ENCODE data around the gene DPP3. TPM values are rescaled to one million over a fixed set of nuclear protein-coding genes. Genes with fewer than 3 reads are reported as not detected.

The DPP3 gene
- total RNA-seq, 1 experiment from 2014 or later, result 180 TPM

GRCh38 chr11:66470015-66470414, 10.2 kb upstream of the DPP3 start:
- Histone ChIP-seq H3K27me3 (ENCODE audit: control insufficient read depth, insufficient read depth, low read length) (no peaks in the 10 kb centered on the region), H3K36me3 (ENCODE audit: control insufficient read depth, insufficient read depth, low read length) (no peaks in the 10 kb centered on the region), H3K4me3 (ENCODE audit: low read depth in 2 of 2, low read length in 2 of 2) (no peak overlapping the region), H3K27ac (ENCODE audit: low read length) (no peak overlapping the region), H3K4me1 (ENCODE audit: control insufficient read depth, insufficient read depth, low read length) (peaks cover 11% of the 10 kb centered on the region), H3K9me3 (ENCODE audit: control insufficient read depth, insufficient read depth, low read depth, low read length) (no peaks in the 10 kb centered on the region)
- ChIA-PET CTCF (interaction anchor here (0.8 kb wide), 1 partner anchor 31 kb away, joined by 3 read pairs; the partner anchor contains the start of gene MRPL11), POLR2A (interaction anchor here (0.6 to 0.7 kb wide), 2 partner anchors 10 to 204 kb away, joined by 5 to 7 read pairs; no protein-coding TSS in a partner anchor)
- TF ChIP-seq TCF7L2 (IDR thresholded peaks at IDR 0.05; ENCODE audit: low read depth, low read length) (no peak), SIN3A (IDR thresholded peaks at IDR 0.05; ENCODE audit: borderline replicate concordance, insufficient read depth, low read depth, low read length) (no peak), POLR2AphosphoS5 (IDR thresholded peaks at IDR 0.05; ENCODE audit: low read depth, low read length) (no peak)
- TF ChIP-seq, protein P1, sequence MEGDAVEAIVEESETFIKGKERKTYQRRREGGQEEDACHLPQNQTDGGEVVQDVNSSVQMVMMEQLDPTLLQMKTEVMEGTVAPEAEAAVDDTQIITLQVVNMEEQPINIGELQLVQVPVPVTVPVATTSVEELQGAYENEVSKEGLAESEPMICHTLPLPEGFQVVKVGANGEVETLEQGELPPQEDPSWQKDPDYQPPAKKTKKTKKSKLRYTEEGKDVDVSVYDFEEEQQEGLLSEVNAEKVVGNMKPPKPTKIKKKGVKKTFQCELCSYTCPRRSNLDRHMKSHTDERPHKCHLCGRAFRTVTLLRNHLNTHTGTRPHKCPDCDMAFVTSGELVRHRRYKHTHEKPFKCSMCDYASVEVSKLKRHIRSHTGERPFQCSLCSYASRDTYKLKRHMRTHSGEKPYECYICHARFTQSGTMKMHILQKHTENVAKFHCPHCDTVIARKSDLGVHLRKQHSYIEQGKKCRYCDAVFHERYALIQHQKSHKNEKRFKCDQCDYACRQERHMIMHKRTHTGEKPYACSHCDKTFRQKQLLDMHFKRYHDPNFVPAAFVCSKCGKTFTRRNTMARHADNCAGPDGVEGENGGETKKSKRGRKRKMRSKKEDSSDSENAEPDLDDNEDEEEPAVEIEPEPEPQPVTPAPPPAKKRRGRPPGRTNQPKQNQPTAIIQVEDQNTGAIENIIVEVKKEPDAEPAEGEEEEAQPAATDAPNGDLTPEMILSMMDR (IDR thresholded peaks at IDR 0.05), result no peak
- TF ChIP-seq, protein P2, sequence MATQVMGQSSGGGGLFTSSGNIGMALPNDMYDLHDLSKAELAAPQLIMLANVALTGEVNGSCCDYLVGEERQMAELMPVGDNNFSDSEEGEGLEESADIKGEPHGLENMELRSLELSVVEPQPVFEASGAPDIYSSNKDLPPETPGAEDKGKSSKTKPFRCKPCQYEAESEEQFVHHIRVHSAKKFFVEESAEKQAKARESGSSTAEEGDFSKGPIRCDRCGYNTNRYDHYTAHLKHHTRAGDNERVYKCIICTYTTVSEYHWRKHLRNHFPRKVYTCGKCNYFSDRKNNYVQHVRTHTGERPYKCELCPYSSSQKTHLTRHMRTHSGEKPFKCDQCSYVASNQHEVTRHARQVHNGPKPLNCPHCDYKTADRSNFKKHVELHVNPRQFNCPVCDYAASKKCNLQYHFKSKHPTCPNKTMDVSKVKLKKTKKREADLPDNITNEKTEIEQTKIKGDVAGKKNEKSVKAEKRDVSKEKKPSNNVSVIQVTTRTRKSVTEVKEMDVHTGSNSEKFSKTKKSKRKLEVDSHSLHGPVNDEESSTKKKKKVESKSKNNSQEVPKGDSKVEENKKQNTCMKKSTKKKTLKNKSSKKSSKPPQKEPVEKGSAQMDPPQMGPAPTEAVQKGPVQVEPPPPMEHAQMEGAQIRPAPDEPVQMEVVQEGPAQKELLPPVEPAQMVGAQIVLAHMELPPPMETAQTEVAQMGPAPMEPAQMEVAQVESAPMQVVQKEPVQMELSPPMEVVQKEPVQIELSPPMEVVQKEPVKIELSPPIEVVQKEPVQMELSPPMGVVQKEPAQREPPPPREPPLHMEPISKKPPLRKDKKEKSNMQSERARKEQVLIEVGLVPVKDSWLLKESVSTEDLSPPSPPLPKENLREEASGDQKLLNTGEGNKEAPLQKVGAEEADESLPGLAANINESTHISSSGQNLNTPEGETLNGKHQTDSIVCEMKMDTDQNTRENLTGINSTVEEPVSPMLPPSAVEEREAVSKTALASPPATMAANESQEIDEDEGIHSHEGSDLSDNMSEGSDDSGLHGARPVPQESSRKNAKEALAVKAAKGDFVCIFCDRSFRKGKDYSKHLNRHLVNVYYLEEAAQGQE (IDR thresholded peaks at IDR 0.05; ENCODE audit: insufficient read depth in 1 of 2, low read depth in 2 of 2, low read length in 1 of 2), result no peak
- DNase-seq (ENCODE audit: low read depth, low spot score), result no peak
- intact Hi-C loops (cut with micrococcal nuclease; ENCODE audit: unreplicated experiment) (no loop called here), in situ Hi-C loops (cut with HindIII; ENCODE audit: low pct_unique_long_range_greater_than_20kb, low sequenced_read_pairs) (no loop called here)
- ATAC-seq, result no peak
- no TSS peak for BruUV-seq (replicated peaks)

GRCh38 chr11:66471142-66471541, 9.1 kb upstream of the DPP3 start:
- CTCF ChIA-PET, result interaction anchor here (0.6 to 0.9 kb wide), 3 partner anchors 12 to 426 kb away, joined by 3 to 6 read pairs (median 5); no protein-coding TSS in a partner anchor
- H3K4me1 ChIP-seq (ENCODE audit: control insufficient read depth, insufficient read depth, low read length), result peaks cover 8% of the 10 kb centered on the region
- H3K36me3 ChIP-seq (ENCODE audit: control insufficient read depth, insufficient read depth, low read length), result no peaks in the 10 kb centered on the region
- H3K4me3 ChIP-seq (ENCODE audit: low read depth in 2 of 2, low read length in 2 of 2), result no peak overlapping the region
- in situ Hi-C loops (cut with HindIII; ENCODE audit: low pct_unique_long_range_greater_than_20kb, low sequenced_read_pairs) (no loop called here), intact Hi-C loops (cut with micrococcal nuclease; ENCODE audit: unreplicated experiment) (no loop called here)
- H3K9me3 ChIP-seq (ENCODE audit: control insufficient read depth, insufficient read depth, low read depth, low read length), result no peaks in the 10 kb centered on the region
- POLR2A ChIA-PET, result no interaction called here
- no peak overlapping the region for H3K27ac ChIP-seq (ENCODE audit: low read length)
- no peak for DNase-seq (ENCODE audit: low read depth, low spot score)
- H3K27me3 ChIP-seq (ENCODE audit: control insufficient read depth, insufficient read depth, low read length), result no peaks in the 10 kb centered on the region
- TSS peak; percentile 27 for BruUV-seq (replicated peaks)
- no peak for ATAC-seq
- TF ChIP-seq POLR2AphosphoS5 (IDR thresholded peaks at IDR 0.05; ENCODE audit: low read depth, low read length) (no peak), TCF7L2 (IDR thresholded peaks at IDR 0.05; ENCODE audit: low read depth, low read length) (no peak), SIN3A (IDR thresholded peaks at IDR 0.05; ENCODE audit: borderline replicate concordance, insufficient read depth, low read depth, low read length) (no peak)
- TF ChIP-seq, protein P1 (IDR thresholded peaks at IDR 0.05), result no peak
- TF ChIP-seq, protein P2 (IDR thresholded peaks at IDR 0.05; ENCODE audit: insufficient read depth in 1 of 2, low read depth in 2 of 2, low read length in 1 of 2), result no peak

Measured in Panc1 (cell line).